Cerebellar cortex (tissue), 1 donor: ENCODE data around the gene C8A.

Experiments used
- DNase-seq: peaks from one replicate; pipeline ENCODE4 v3.0.0-alpha.2; 2015; ENCODE audit warnings: low spot score

C8A gene

GRCh38 chr1:56854521-56855099 is at the start of gene C8A:
C8A (plus strand) TSS chr1:56854797; CDS start chr1:56854902, 105 bp downstream.
- DNase-seq: no peak

- no peak for DNase-seq
Observed at GRCh38 chr1:56806804-56807203, 47.8 kb upstream of the C8A start.

- no peak for DNase-seq
Observed at GRCh38 chr1:56808410-56808809, 46.2 kb upstream of the C8A start.

GRCh38 chr1:56811331-56811730 is 43.3 kb upstream of the C8A start:
- no peak for DNase-seq

GRCh38 chr1:56814205-56814604 is 40.4 kb upstream of the C8A start:
- DNase-seq: no peak

GRCh38 chr1:56816264-56816663 is 38.3 kb upstream of the C8A start:
- no peak for DNase-seq

- DNase-seq: no peak
Observed at GRCh38 chr1:56816909-56817308, 37.7 kb upstream of the C8A start.

- peak; percentile 49 for DNase-seq
Observed at GRCh38 chr1:56817716-56818463, 36.7 kb upstream of the C8A start.

GRCh38 chr1:56819387-56819899 is 35.2 kb upstream of the C8A start, which contains the start of gene FYB2:
FYB2 (minus strand) TSS chr1:56819404; CDS start chr1:56819290, 114 bp downstream.
- DNase-seq: no peak

- DNase-seq: peak; percentile 63
Observed at GRCh38 chr1:56820755-56821461, 33.7 kb upstream of the C8A start.

GRCh38 chr1:56821462-56821797 is 33.2 kb upstream of the C8A start:
- no peak for DNase-seq

- no peak for DNase-seq
Observed at GRCh38 chr1:56824271-56824670, 30.3 kb upstream of the C8A start.

- DNase-seq: no peak
Observed at GRCh38 chr1:56824938-56825337, 29.7 kb upstream of the C8A start.

GRCh38 chr1:56825436-56825835 is 29.2 kb upstream of the C8A start:
- no peak for DNase-seq

- peak; percentile 81 for DNase-seq
Observed at GRCh38 chr1:56827711-56828110, 26.9 kb upstream of the C8A start.

GRCh38 chr1:56830052-56830451 is 24.5 kb upstream of the C8A start:
- no peak for DNase-seq

GRCh38 chr1:56831871-56832693 is 22.5 kb upstream of the C8A start:
- peak; percentile 87 for DNase-seq

GRCh38 chr1:56833088-56833487 is 21.5 kb upstream of the C8A start:
- no peak for DNase-seq

GRCh38 chr1:56834137-56834900 is 20.3 kb upstream of the C8A start:
- DNase-seq: no peak

- DNase-seq: no peak
Observed at GRCh38 chr1:56835657-56836056, 18.9 kb upstream of the C8A start.

- DNase-seq: no peak
Observed at GRCh38 chr1:56836359-56836758, 18.2 kb upstream of the C8A start.
